GM21526 (cell line): Measurements from ENCODE around the gene MAGI1.
"Not testable (repeated sequence)": the region's sequence is repeated elsewhere in the genome, so short reads cannot be mapped to it uniquely, and the experiment has no call there.

Experiments used
- ATAC-seq: cut with Tn5 transposase; IDR thresholded peaks from one replicate; pipeline ENCODE4 v1.9.1; 2021; ENCODE audit warnings: moderate library complexity; ENCODE audit not compliant: unreplicated experiment, low FRiP score

MAGI1 gene

GRCh38 chr3:65733459-65733858 is 305.3 kb downstream of the MAGI1 start:
- no peak for ATAC-seq

- ATAC-seq, result peak; percentile 95
Measured at GRCh38 chr3:65732051-65732935, 306.4 kb downstream of the MAGI1 start.

DNA sequence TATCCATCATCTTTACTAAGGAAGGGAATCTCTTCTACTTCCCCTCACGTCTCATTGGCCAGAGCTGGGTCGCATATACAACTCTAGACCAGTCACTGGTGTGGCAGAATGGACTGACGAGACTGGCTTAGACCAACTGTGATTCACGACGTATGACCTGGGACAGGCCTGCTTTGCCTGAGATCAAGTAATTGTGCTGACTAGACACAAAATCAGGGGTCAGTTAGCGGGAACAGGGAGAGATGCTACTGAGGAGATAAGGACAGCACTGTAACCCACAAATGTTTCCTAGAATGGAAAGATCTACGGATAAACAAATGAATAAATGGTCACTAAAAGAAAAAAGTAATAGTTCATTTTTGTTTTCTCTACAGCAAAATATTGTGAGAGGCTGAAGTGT is 308.3 kb downstream of the MAGI1 start:
- no peak for ATAC-seq

DNA sequence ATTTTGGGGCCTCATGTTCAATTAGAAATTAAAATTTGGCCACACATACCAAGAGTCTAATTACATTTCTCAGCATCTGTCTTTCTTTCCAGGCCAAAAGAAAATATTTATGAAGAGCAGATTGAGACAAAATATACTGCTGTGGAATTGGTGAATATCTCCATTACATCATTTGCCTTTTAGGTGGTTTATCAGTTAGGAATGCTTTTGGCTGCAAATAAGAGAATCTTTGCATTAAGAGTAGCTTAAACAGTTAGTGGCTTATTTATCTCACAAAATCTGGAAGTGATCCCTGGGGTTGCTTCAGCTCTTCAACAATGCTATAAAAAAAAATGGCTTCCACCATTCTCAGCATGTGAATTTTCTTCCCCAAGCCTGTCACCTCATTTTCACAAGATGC is 308.7 kb downstream of the MAGI1 start:
- no peak for ATAC-seq

DNA sequence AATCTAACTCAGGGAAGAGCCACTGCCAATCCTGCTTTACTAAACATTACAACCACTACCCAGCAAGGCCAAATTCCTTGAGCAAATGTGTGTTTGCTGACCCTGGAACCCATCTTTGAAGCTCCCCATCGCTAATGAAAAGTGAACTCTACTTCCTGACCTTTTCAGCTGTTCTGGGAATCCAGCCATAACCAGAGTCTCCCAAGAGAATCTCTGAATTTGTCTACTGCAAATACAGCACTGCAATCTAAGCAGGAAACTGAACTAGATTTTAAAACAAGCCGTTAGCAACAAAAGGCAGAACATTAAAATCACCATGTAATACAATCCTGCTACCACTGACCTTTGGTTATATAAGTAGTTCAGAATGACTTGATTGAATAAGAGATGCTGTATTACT is 309.2 kb downstream of the MAGI1 start:
- no peak for ATAC-seq

GRCh38 chr3:65728138-65728537 is 310.6 kb downstream of the MAGI1 start:
- no peak for ATAC-seq

- ATAC-seq, result no peak
Measured at GRCh38 chr3:65723985-65724384, 314.7 kb downstream of the MAGI1 start.

- ATAC-seq, result no peak
Measured at GRCh38 chr3:65723011-65723410, 315.7 kb downstream of the MAGI1 start.

GRCh38 chr3:65720989-65721737 is 317.6 kb downstream of the MAGI1 start:
- ATAC-seq, result no peak

DNA sequence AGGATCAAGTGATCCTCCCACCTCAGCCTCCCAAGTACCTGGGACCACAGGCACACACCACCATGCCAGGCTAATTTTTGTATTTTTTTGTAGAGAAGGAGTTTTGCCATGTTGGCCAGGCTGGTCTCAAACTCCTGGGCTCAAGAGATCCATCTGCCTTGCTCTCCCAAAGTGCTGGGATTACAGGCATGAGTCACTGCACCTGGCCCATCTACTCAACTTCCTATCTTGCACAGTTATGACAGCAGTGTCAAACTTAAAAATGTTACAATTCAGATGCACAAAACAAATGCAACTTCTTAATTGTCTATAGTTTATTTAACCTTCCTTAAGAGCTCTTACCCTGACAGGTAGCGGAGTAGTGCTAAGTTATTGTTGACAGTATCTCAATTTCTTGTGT is 319.1 kb downstream of the MAGI1 start:
- not testable (repeated sequence) for ATAC-seq

GRCh38 chr3:65717676-65718346 is 320.9 kb downstream of the MAGI1 start:
- ATAC-seq, result no peak

DNA sequence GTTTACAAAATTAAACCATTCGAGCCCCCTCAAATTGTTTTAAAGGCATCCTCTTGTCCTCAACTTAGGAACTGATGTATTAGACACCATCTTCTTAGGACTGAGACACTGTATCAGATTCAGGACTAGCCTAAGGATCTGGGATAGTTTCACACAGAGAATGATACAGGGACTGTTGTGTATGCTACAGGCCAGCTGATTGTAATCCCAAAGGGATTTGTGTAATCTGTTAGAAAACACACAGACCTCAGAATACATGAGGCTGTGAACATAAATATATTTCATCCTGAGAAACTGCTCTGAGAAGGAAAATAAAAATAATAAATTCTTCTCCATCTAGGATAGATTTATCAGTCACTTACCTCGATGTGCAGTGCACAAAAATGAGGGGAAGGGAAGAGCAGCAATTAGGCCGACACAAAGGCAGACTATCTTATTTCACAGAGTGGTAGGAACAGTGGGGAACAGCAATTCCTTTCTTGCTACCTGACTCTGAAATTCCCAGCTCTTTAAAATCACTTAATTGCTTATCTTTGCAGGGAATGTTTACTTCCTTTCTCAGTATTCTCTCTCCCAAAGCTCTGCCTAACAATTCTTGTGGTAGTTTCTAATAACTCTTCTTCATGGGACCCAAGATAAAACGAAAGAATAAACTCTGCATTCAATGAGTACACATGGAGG is 322.5 kb downstream of the MAGI1 start:
- no peak for ATAC-seq

DNA sequence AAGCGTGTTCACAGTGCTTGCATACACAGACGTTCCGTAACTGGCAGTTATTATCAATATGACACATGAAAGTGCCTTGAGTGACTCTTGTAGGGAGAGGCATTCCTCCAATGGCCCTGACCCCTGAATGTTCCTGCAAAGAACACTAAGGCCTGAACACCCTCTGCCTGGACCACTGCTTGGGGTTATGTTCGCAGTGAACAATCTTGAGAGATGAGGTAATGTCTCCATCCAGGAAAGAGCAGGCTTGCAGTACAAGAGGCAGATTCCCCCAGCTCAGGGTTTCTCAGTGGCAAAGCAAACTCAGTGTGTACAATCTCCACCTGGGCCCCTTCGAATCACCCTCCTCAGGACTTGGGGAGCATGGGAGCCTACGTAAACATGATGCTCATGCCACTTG is 324.6 kb downstream of the MAGI1 start:
- ATAC-seq, result no peak

DNA sequence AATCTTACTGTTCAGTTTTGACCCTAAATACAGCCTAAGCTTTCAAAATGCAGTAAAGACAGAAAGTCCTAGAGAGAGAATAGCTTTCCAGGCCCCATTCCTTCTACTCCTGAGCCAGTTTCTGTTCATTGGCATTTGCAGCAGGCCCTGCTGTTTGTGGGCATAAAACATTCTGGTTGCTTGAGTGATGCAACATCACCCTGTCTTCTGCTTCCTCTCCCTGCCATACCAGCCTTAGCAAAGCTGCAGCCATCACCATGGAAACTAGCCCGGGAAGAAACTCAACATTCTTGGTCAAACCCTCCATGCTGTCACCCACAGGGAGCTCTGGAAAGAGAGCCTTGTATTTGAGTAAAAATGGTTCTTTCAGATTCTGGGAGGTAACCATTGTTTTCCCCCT is 325.7 kb downstream of the MAGI1 start:
- no peak for ATAC-seq

GRCh38 chr3:65712140-65712539 is 326.6 kb downstream of the MAGI1 start:
- no peak for ATAC-seq

GRCh38 chr3:65706776-65707568 is 331.7 kb downstream of the MAGI1 start:
- no peak for ATAC-seq

DNA sequence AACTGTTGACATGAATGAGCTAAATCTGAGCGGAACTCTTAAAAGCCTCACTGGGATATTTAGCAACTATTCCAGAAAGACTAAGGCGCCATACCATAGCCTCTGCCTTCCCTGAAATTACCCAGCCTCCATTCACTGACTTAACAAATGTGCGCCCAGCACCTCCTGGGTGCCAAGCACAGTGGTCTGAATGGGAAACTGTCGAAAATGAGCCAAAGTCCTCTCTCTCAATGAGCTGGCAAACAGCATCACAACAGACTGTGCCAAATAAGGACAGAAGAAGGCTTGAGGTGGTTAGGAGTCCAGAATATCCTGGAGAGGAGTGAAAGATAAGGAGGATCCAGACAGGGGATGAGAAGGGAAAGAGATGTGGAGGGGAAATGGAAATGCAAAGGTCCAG is 332.4 kb downstream of the MAGI1 start:
- ATAC-seq, result no peak

GRCh38 chr3:65703820-65704219 is 334.9 kb downstream of the MAGI1 start:
- ATAC-seq, result no peak

GRCh38 chr3:65703026-65703425 is 335.7 kb downstream of the MAGI1 start:
- ATAC-seq, result no peak

DNA sequence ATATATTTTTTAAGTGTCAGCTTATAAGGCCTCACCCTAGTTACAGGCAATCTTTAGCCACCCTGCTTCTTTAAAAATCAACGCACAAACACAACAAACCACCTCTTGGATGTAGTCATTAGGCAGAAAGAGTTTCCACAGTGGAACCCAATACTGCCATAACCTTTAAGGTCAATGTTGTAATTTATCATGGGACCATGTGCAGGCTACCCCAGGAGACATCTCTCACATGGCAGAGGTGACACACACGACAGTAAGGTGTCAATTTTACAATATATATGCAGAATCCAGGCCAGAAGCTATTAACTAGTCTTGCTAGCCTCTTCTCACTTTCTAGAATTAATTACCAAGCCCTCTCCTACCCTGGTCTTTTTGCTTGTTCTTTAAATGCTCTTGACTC is 336.5 kb downstream of the MAGI1 start:
- no peak for ATAC-seq
